Measurements from ENCODE around the gene OBSL1.

DNA sequence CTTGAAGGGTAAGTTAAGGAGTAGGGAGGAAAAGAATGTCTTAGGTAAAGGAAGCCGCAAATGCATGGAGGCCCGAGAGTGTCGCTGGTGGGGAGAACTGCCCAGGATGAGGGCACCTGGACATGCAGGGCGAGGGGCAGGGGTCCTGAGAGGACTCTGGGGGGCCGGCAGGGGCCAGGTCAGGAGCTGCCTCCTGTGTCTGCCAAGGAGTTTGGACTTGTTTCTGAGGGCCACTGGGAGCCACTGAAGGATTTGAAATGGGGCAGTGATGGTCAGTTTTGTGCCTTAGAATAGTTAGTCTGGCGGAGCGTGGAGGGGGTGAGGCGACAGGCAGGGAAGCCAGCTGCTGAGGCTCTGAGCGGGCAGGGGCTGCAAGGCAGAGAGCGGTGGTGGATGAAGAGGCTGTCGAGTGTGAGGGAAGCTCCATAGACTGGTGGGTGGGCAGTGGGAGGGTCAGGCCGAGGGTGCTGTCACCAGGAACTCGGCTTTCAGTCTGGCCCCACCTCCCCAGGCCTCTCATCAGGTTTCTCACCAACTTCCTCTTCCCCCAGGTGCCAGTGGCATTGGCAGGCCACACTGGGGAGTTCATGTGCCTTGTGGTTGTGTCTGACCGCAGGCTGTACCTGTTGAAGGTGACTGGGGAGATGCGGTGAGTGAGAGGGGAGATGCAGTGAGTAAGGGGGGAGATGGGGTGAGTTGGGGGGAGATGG lies 41.4 kb upstream of the OBSL1 start:
- TF ChIP-seq, protein P1, sequence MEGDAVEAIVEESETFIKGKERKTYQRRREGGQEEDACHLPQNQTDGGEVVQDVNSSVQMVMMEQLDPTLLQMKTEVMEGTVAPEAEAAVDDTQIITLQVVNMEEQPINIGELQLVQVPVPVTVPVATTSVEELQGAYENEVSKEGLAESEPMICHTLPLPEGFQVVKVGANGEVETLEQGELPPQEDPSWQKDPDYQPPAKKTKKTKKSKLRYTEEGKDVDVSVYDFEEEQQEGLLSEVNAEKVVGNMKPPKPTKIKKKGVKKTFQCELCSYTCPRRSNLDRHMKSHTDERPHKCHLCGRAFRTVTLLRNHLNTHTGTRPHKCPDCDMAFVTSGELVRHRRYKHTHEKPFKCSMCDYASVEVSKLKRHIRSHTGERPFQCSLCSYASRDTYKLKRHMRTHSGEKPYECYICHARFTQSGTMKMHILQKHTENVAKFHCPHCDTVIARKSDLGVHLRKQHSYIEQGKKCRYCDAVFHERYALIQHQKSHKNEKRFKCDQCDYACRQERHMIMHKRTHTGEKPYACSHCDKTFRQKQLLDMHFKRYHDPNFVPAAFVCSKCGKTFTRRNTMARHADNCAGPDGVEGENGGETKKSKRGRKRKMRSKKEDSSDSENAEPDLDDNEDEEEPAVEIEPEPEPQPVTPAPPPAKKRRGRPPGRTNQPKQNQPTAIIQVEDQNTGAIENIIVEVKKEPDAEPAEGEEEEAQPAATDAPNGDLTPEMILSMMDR (IDR thresholded peaks at IDR 0.05), result no peak
- TF ChIP-seq POLR2A (IDR thresholded peaks at IDR 0.05), result no peak

All from ovary (tissue), 3 donors.